Measurements from ENCODE around the gene TANC1.
A peak's percentile ranks its signal among the peaks of the same experiment; 100 is the strongest.

Gene TANC1

GRCh38 chr2:159174759-159175158, 206.3 kb downstream of the TANC1 start:
- no peak for DNase-seq

- no peak for DNase-seq
Measured at GRCh38 chr2:159175182-159175581, 206.7 kb downstream of the TANC1 start.

GRCh38 chr2:159175927-159176326, 207.5 kb downstream of the TANC1 start:
- no peak for DNase-seq

- no peak for DNase-seq
Measured at GRCh38 chr2:159176555-159176954, 208.1 kb downstream of the TANC1 start.

GRCh38 chr2:159177357-159177756, 208.9 kb downstream of the TANC1 start:
- no peak for DNase-seq

GRCh38 chr2:159177957-159178356, 209.5 kb downstream of the TANC1 start:
- no peak for DNase-seq

- no peak for DNase-seq
Measured at GRCh38 chr2:159179096-159179495, 210.7 kb downstream of the TANC1 start.

- no peak for DNase-seq
Measured at GRCh38 chr2:159179696-159180095, 211.3 kb downstream of the TANC1 start.

- no peak for DNase-seq
Measured at GRCh38 chr2:159183346-159183745, 214.9 kb downstream of the TANC1 start.

- no peak for DNase-seq
Measured at GRCh38 chr2:159185401-159186130, 217.1 kb downstream of the TANC1 start.

GRCh38 chr2:159186462-159186861, 218.0 kb downstream of the TANC1 start:
- no peak for DNase-seq

GRCh38 chr2:159187106-159187505, 218.7 kb downstream of the TANC1 start:
- no peak for DNase-seq

- DNase-seq, result no peak
Measured at GRCh38 chr2:159188449-159188848, 220.0 kb downstream of the TANC1 start.

- DNase-seq, result no peak
Measured at GRCh38 chr2:159192371-159192918, 224.0 kb downstream of the TANC1 start.

- DNase-seq, result no peak
Measured at GRCh38 chr2:159193791-159194190, 225.4 kb downstream of the TANC1 start.

- no peak for DNase-seq
Measured at GRCh38 chr2:159194241-159194640, 225.8 kb downstream of the TANC1 start.

GRCh38 chr2:159195697-159196096, 227.3 kb downstream of the TANC1 start:
- no peak for DNase-seq

GRCh38 chr2:159196393-159196925, 228.0 kb downstream of the TANC1 start:
- DNase-seq, result no peak

GRCh38 chr2:159199236-159199635, 230.8 kb downstream of the TANC1 start:
- DNase-seq, result no peak

- DNase-seq, result no peak
Measured at GRCh38 chr2:159199761-159200465, 231.5 kb downstream of the TANC1 start.

GRCh38 chr2:159200498-159200897, 232.1 kb downstream of the TANC1 start:
- DNase-seq, result peak; percentile 55

- no peak for DNase-seq
Measured at GRCh38 chr2:159201360-159202063, 233.1 kb downstream of the TANC1 start.

GRCh38 chr2:159202568-159203071, 234.2 kb downstream of the TANC1 start:
- DNase-seq, result no peak

Data from DMS79 (cell line).